GM19025 (cell line): ENCODE results near the gene SLC10A2.

Source experiments
- ATAC-seq: cut with Tn5 transposase; IDR thresholded peaks from one replicate; pipeline ENCODE4 v1.9.1; 2021; ENCODE audit warnings: mild to moderate bottlenecking, low read depth, moderate library complexity; ENCODE audit not compliant: unreplicated experiment

The SLC10A2 gene

DNA sequence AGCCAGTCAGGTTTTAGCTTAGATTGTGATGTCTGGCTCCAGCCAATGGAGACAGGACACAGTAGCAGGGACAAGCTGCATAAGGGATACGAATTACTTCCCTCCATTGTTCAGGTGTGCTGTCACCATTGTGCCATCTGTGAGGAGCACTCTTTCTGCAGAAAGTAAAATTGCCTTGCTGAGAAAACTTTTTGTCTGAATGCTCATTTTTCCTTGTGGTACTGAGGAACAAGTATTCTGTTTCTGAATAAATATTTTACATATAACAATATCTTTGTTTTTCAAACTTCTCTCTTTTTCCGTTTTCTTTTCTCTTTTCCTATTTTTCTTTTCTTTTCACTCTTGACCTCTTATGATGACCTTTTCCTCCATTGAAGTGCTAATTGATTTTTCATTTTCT, 10.2 kb downstream of the SLC10A2 start:
- ATAC-seq: no peak

DNA sequence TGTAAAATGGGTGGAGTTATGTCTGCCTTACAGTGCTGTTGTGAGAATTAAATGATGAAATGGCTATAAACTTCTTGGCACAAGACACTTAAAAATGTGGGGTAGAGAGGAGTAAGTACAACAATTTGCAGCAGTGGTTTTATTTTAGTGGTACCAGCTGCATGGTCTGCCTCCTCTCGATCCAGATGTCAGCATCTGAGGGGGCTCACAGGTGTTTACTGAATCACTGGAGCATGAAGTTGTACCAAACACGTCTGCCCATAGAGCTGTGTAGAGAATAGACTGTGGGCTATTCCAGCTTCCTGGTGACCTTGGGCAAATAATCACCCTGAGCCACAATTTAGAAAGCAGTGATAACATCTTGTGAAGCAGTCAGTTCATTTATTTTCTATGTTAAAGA, 11.1 kb downstream of the SLC10A2 start:
- ATAC-seq: no peak

DNA sequence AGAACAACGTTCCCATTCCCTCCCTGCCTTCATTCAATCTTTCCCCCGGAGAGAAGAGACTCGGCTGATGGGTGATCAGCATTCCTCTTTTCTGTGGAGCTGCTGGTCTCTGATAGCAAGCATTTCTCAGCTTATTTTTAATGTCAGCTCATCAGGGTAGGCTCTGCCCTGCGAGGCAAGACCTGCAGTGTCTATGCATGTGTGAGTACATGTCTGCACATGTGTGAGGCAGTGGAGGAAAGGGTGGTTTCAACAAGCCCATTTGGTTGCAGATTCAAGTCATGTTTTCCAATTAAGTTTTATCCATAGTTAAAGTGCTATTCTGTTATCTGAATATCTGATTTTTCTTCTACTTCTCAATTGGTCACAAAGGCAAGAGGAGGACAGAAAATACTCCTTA, 19.5 kb downstream of the SLC10A2 start:
- ATAC-seq: no peak

DNA sequence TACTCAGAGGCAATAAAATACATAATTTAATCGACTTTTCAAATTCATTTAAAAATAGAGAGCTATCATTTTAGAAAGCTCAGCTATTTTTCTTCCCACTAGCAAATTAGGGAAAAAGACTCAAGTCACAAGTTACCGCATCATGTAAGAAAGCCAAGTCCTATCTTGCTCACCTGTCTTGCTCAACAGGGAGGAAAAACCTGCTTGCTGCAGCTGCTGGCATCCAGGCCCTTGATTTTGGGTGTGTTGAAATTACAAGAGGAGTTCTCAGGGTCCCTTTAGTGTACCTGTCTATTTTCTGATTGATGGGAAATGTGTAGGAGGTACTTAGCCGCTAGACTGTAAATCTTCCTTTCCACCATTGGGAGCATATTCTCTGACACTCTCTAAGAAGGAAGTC, 22.2 kb downstream of the SLC10A2 start:
- no peak for ATAC-seq

DNA sequence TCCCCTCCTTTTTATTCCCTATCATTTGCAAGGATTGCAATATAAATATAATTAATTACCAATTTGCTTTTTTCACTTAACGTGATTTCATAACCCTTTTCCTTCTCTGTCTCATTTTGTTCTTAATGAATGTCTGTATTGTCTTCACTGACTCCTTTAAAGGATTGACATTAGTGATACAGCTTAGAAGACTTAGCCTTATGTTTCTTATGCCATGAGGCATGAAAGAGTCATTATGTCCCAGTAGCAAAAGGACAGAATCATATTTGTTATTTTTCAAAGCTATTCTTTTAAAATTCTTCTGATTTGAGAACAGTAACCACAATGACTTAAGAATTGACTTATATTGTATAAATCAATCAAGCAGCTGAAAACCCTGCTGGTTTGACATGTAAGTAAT, 26.2 kb downstream of the SLC10A2 start:
- no peak for ATAC-seq

DNA sequence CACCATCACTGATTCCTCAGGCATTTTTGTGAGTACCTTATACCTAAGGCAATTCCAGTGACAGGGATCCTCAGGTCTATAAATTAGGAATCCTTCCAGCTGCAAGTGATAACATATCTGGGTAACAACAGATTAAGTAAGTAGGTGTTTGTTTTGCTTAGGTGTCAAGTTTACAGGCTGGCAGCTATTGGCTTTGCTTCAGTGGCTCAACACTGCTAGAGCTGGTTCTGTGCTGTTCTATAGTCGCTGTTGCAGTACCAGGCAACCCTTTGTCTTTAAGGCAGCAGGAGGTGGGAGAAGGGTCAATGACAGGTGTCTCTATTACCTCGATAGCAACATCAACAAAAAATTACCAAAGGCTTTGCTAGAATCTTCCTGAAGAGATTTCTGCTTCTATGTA, 27.0 kb downstream of the SLC10A2 start:
- ATAC-seq: no peak

DNA sequence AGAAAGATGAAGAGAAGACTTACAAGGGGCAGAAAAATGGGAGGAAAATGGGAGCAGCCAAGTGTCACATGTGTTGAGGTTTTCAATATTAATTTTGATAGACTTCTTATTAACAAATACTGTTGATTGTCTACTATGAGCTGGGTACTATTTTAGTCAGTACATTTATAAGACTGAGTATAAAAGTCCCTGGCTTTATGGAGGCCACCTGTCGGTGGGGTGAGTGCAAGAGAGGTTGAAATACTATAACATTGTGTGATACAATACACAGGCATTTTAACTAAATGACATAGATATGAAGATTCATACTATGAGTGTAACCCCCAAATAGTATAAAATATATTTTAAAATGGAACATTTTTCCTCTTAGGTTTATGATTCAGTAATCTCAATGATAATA, 29.9 kb downstream of the SLC10A2 start:
- no peak for ATAC-seq

DNA sequence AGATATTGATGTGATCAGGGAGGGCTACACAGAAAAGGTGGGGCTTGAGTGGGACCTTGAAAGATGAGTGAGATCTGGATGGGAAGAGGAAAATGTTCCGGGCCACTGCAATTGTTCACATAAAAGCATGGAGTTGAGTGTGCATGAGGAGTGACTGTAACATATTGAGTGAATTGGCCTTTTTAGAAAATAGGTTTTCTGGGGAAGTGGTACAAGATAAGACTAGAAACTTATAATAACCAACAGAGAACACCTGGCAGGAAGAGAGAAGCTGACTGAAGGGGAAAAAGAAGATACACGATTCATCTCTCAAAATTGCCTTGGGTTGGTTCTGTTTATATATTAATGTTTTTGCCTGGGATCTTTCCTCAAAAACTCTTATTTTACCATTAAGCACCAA, 32.2 kb downstream of the SLC10A2 start:
- ATAC-seq: no peak

DNA sequence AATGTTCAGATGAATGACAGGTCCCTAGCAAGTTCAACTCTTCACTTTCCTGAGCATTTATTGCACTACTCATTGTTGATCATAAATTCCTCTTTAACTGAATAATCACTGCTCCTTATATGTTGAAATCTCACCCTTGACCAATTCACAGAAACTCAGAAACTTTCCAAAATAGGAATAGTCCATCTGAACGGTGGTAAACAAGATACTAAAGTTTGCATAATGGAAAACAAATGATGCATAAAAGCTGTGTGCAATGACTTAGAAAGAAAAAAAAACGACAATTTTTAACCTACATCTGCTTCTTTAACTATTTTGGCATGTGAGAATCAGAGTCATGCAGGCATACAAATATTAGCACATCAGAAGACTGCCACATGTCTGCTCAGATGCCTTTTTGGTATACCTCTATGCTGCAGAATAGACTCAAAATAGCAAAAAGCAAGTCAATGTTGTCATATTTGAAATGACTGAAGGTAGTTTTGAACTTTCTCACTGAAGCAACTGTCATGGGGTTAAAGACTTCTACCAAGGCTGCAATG, 34.8 kb downstream of the SLC10A2 start:
- peak; percentile 85 for ATAC-seq

DNA sequence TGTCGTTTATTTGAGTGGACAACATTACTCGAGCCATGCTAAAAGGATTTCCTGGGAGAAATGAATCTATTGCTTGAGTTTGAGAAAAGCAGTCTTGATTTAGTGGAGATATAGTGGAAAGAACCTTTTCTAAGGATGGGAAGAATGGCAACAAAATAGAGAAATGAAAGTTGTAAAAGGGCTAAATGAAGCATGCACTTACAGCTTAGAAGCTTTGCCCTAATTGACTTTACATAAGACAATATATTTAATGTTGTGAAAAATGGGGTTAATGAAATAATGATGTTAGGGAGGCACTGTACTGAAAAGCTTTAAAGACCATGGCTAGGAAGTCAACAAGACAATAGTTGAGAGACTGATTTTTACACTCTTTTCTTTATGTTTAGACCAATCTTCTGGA, 35.4 kb downstream of the SLC10A2 start:
- no peak for ATAC-seq

DNA sequence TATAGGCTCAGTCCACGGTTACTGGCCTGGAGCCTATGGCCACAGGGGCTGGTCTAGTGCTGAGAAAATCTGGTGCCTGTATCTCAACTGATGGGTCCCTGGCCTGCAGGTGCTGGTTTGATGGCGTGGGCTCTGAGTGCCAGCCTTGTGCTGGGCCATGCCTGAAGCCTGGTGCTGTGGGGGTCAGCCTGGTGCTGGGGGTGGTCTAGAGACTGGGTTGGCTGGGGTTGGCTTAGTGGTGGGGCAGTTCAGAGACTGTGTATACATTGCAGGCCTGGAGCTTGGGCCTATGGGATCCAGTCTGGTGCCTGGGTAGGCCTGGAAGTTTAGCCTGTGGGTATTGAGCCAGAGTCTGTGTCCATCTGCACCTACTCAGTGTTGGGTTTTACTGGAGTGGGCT, 36.4 kb downstream of the SLC10A2 start:
- no peak for ATAC-seq

DNA sequence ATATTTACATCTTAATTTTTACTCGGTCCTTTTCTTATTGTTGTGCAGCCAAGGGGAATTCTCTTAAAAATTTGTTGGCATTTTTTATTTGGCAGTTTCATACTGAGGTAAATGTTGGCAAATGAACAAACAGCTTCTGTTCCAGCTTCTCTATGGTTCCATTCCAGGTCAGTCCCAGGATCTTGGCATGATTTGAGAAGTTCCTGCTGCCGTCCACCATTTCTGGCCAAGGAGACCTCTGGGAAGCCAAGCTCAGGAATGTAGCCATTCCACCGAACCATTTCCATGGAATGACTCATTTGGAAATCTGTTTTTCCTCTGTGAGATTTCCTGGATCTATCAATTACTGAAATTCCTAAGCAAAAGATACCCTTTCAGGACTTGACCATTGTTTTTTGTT, 43.9 kb downstream of the SLC10A2 start:
- no peak for ATAC-seq

DNA sequence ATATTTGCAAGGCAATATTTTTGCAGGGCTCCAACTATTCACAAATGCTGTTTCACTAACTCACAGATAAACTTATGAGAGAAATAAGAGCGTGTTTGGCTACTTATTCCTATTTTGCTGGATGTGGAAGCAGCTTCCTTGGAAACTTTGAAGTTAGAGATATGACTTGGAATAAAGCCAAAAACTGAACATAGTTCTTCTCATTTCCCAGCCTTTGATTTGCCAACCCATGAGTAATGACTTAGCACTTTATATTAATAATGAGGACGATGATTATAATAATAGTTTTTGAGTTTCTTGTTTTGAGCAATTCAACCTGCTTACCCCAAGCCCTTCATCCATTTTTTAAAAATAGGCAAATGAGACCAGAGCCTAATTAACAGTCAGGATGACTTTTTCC, 47.7 kb downstream of the SLC10A2 start:
- ATAC-seq: no peak

DNA sequence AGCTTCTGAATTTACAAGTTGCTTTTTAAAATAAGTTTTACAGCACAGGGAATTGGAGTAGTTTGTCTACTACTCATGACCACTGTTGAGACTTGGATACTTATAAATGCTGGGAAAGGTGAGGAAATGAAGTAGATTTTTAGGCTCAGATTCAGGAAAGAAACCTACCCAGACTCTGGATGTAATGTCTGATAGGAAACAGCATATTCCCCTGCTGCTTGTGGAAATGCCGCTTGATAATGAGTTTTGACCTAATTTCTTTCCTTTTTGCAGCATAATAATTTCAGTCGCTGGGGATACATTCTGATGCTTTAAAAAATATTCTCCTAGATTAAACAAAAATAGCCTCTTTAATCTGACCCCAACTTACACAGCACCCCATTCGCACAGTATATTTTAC, 53.6 kb downstream of the SLC10A2 start:
- no peak for ATAC-seq

DNA sequence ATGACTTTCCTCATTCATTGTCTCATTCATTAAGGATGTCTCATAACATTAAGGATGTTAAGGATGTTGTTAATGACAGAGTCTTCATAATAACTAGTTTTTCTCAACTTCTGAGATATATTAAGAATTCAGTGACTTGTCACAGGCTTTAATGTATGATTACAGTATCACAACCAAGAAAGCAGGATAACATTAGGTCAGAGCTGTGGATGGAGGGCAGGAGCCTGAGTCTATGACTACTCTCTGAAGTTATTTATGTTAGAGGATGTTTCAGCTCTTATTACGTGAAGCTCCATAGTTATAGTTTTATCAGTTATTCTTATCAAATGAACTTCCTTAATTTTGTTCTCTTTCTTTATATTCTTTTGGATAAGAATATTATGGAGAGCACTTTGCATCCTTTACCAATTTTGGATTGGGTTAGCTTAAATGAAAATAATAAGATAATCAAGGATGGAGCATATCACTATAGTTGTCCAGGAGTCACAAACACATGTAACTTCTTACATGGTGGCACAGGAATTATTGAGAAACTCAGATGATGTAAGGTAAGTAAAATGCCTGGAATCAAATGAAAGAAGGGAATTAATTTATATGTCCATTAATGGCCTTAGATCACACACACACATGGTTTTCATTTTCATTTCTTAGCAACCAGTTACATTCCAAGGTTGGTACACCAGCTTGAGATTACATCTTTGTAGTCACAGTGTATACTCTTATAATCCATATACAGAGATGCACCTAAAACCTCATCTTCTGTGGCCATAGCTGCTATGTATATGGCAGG, 57.0 kb downstream of the SLC10A2 start:
- no peak for ATAC-seq

DNA sequence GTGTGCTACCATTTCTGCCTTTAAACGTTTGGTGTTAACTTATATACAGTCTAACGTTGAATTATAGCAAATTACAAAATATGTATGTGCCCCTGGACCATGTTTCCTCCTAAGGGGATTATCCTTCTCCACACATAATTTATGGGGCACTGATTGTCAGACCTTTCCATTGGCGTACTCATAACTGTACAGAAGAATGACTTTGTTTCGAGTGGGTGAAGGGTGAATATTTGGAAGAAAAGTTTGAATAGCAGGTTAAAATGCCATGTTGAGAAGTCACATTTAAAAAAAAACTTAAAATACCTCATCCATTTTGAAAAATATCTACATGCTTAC, 58.8 kb downstream of the SLC10A2 start:
- ATAC-seq: no peak

DNA sequence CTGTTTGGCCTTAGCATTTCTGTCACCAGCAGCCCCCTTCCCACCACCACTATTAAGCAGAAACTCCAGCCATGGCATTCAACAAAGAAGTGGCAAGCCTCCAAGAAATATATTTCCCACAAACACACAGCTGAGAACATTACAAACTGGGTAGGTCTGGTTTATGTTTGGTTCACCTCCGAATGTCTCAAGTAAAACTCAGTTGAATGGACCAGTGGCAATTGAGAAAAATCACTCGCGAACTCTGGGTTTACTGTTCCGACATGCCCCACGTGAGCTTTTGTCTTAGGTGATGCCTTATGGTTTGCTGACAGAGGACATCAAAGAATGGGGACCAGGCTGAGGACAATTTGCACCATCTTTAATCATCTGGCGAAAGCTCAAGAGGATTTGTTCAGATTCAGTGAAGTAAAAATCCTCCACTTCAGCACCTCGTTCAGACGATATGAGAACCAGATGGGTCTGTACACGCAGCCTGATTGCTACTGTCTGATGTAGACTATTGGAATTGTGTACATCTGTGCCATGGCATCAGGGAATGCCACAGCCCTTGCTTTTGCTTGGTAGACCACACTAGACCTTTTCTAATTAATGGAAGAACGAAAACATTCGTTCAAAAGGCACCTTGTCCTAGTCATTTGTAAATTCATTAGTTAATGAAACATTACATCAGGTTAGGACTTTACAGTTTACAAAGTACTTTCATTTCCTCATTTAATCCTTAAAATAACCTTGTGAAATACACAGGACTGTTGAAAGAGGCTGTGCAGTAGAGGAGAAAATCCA, 59.4 kb downstream of the SLC10A2 start:
- peak; percentile 89 for ATAC-seq

DNA sequence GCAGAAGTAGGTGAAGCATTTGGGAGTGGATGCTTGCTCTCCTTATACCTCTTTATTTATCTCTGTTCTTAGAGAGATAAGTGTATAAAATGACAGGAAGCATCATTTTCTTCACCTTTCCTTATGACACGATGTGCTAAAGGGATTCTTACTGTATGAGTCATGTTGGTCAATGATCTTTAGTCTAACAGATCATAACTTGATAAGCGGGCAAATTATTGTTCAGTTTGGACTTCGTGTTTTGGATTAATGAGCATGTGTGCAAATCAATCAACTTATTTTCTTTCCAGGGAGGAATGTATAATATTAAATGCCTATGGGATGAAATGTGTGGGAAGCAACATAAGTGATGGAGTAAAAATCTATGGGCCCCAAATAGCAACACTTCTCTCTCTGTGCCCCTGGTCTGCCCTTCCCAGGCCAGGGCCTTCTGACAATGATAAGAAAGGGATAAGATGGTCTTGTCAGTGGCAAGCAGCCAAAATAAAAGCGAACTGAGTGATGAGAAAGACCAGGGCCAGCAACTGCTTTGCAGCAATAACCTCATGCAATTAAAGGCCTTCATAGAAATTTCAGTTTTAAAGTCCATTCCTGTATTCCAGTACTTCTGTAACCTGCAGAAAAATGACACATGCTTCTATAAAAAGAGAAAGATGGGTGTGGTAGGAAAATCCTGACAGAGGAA, 61.4 kb downstream of the SLC10A2 start:
- ATAC-seq: no peak

DNA sequence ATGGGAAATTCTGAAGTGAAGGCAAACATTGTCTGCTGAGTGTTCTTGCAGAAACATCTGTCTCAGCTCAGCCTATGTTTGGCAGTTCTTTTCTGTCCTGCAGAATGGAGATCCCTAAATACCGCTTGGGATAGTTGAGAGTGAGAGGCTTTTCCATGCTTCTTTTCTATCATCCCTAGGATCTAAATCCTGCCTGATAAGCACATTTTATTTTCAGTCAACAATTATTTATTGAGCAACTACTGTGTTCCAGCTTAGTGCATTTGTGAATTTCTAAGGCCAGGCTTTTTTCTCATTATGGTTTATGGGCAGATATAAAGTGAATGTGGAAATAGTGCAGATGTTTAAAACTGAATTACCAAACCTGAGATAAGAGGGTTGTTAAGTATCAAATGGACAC, 62.6 kb downstream of the SLC10A2 start:
- ATAC-seq: no peak

DNA sequence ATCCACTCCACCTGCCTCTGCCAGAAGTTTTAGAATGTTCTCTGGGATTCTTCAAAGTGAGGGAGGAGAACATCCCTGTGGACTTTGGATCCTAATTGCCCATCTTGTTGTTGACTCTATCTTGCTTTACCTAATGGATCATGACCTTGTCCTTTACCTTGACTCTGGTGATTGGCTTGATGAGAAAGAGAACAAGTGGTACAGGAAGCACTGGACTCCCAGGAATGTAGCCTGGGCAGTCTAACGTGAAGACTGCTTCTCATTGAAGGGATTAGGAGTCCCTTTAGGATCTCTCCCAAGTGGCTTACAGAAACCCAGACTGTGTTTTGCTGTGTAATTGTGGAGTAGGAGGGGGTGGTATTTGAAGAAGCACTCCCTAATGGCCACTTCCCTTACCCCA, 63.9 kb downstream of the SLC10A2 start:
- no peak for ATAC-seq

DNA sequence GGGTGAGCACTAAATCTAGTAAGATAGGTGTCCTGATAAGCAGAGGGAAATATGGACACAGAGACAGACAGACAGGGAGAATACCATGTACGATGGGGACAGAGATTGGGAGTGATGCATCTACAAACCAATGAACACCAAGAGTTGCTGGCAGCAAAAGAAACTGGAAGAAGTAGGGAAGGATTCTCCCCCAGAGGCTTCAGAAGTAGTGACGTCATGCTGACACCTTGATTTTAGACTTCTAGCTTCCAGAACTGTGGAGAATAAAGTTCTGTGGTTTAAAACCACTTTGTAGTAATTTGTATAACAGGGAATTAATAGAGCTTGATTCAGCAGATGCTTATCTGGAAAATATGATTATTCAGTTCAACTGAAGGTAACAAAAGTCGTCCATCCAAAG, 66.1 kb downstream of the SLC10A2 start:
- no peak for ATAC-seq
